Effector memory CD4-positive, alpha-beta T cell (primary cell): ENCODE measurements around the gene MPRIP.
"Not testable (repeated sequence)": the region's sequence is repeated elsewhere in the genome, so short reads cannot be mapped to it uniquely, and the experiment has no call there.

Experiments used
- DNase-seq, 3 donors: peaks; one replicate each; pipeline ENCODE4 v3.0.0-alpha.2; 2020
- H3K27ac ChIP-seq: 2 replicates; pipeline ENCODE4 v1.7.0; 2013; ENCODE audit warnings: mild to moderate bottlenecking, low read length, moderate library complexity; ENCODE audit not compliant: insufficient read depth, poor library complexity, severe bottlenecking
- H3K27me3 ChIP-seq: replicated peaks from 2 replicates; pipeline ENCODE4 v1.7.0; 2013; ENCODE audit warnings: mild to moderate bottlenecking, low read length; ENCODE audit not compliant: insufficient read depth, control insufficient read depth, poor library complexity, severe bottlenecking
- H3K36me3 ChIP-seq: 2 replicates; pipeline ENCODE4 v1.7.0; 2013; ENCODE audit warnings: mild to moderate bottlenecking, low read length, moderate library complexity; ENCODE audit not compliant: control insufficient read depth, insufficient read depth
- H3K4me1 ChIP-seq: 2 replicates; pipeline ENCODE4 v1.7.0; 2013; ENCODE audit warnings: low read length, mild to moderate bottlenecking; ENCODE audit not compliant: control insufficient read depth, insufficient read depth, poor library complexity, severe bottlenecking
- H3K4me3 ChIP-seq: 2 replicates; pipeline ENCODE4 v1.7.0; 2013; ENCODE audit warnings: low read length, low read depth, mild to moderate bottlenecking; ENCODE audit not compliant: insufficient read depth, poor library complexity, severe bottlenecking
- H3K9me3 ChIP-seq: 2 replicates; pipeline ENCODE4 v1.7.0; 2013; ENCODE audit warnings: mild to moderate bottlenecking, low read length, moderate library complexity; ENCODE audit not compliant: control insufficient read depth

The MPRIP gene

DNA sequence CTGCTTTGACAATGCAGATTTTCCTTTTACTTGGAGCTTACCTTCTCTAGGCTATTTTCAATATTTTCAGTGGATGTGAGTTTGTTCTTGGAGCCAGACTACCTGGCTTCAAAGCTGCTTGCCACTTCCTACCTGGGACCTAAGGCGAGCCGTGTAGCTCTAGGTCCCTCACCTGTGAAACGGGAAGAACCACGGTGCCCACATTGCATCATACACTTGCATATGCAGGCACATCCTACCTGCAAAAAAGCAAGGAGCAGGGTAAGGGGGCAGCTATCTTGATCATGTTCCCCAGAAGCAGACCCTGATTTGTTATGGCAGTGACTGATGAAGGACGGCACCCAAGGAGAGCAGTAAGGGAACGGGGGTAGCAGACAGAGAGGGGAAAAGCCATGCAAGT lies 27.0 kb upstream of the MPRIP start:
- DNase-seq, result no peak
- Histone ChIP-seq H3K9me3 (no peaks in the 10 kb centered on the region), H3K4me1 (peaks cover 23% of the 10 kb centered on the region), H3K36me3 (no peaks in the 10 kb centered on the region), H3K27ac (no peak overlapping the region), H3K4me3 (no peak overlapping the region), H3K27me3 (no peaks in the 10 kb centered on the region)

GRCh38 chr17:17016199-17017197 lies 25.8 kb upstream of the MPRIP start:
- not testable (repeated sequence) for DNase-seq, H3K36me3 ChIP-seq, H3K4me3 ChIP-seq, H3K27ac ChIP-seq, H3K9me3 ChIP-seq, H3K27me3 ChIP-seq
- peaks cover 23% of the 10 kb centered on the region for H3K4me1 ChIP-seq

- H3K4me1 ChIP-seq, result peaks cover 23% of the 10 kb centered on the region
- DNase-seq, result no peak
- no peaks in the 10 kb centered on the region for H3K9me3 ChIP-seq
- no peaks in the 10 kb centered on the region for H3K27me3 ChIP-seq
- H3K4me3 ChIP-seq, result no peak overlapping the region
- H3K27ac ChIP-seq, result no peak overlapping the region
- H3K36me3 ChIP-seq, result no peaks in the 10 kb centered on the region
These were observed 24.8 kb upstream of the MPRIP start for GRCh38 chr17:17017343-17018014.

DNA sequence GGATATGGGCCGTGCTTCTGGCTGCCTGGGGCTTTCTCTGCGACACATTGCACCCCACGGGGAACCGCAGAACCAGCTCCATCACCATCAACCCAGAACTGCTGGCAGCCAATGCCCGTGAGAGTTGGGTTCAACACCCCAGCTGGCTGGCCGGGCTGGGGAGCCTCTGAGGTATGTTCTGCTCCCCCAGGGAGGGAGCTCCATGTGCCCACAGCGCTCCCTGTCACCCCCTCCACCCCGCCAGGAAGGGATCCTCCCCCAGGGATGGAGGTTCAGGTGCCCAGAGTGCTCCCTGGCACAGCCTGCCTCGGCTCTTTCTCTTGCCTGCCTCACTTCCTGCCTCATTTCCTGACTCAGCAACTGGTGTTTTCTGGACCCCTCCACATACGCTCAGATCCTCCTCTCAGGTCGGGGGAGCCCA lies 24.2 kb upstream of the MPRIP start:
- Histone ChIP-seq H3K4me1 (peaks cover 23% of the 10 kb centered on the region), H3K27ac (no peak overlapping the region), H3K36me3 (no peaks in the 10 kb centered on the region), H3K9me3 (no peaks in the 10 kb centered on the region), H3K27me3 (no peaks in the 10 kb centered on the region), H3K4me3 (no peak overlapping the region)
- no peak for DNase-seq

DNA sequence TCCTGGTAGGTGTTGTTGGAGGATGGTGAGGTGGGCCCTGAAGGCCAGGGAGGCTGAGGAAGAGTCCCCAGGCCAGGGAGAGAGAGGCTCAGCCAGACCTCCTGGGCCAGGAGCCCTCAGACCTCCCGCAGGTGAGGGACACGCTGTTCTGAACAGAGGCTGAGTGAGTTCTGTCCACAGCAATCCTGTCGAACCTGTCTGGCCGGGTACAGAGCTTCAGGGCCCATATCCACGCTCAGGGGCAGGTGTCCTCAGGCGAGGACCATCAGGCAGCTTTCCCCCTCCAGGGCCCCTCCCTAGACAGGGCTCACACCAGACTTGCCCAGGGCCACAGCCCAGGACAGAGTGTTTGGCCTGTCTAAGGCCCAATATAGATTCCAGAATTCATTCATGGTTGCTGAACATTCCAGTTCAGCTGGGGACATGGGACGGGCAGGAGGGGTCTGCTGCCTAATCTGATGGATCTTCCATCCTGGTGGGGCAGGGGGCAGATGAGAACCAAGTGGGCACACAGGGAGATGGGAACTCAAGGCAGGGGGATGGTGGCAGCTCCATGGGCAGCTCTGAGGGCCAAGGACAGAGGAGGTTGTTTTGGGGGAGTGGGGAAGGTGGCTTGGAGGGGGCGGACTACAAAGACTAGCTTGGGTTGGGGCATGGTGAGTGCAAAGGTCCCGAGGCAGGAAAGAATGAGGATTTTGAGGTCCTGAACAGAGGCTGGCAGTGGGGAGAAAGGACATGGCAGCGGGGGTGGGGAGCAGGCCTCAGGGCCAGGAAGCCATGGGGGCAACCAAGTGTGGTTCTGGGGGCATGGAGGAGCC lies 23.4 kb upstream of the MPRIP start:
- no peaks in the 10 kb centered on the region for H3K9me3 ChIP-seq
- H3K27me3 ChIP-seq, result no peaks in the 10 kb centered on the region
- no peak overlapping the region for H3K4me3 ChIP-seq
- no peak overlapping the region for H3K27ac ChIP-seq
- DNase-seq, result no peak
- H3K36me3 ChIP-seq, result no peaks in the 10 kb centered on the region
- H3K4me1 ChIP-seq, result peaks cover 23% of the 10 kb centered on the region

DNA sequence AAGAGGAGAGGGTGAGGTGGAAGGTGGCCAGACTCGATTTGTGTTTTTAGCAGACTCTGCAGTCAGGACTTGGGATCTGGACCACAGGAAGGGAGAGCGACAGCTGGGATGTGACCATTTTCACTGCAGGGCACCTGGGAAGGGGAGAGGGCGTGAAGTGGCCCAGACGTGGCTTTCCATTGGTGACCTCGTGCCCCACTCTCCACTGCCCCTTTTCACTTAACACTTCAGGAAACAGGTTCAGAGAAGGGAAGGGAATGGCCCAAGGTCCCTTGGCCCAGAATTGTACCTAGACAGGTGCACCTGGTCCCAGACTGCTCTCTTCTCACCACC lies 22.9 kb upstream of the MPRIP start:
- no peaks in the 10 kb centered on the region for H3K27me3 ChIP-seq
- H3K4me3 ChIP-seq, result no peak overlapping the region
- H3K27ac ChIP-seq, result no peak overlapping the region
- H3K4me1 ChIP-seq, result peaks cover 23% of the 10 kb centered on the region
- H3K36me3 ChIP-seq, result no peaks in the 10 kb centered on the region
- H3K9me3 ChIP-seq, result no peaks in the 10 kb centered on the region
- DNase-seq, result no peak

DNA sequence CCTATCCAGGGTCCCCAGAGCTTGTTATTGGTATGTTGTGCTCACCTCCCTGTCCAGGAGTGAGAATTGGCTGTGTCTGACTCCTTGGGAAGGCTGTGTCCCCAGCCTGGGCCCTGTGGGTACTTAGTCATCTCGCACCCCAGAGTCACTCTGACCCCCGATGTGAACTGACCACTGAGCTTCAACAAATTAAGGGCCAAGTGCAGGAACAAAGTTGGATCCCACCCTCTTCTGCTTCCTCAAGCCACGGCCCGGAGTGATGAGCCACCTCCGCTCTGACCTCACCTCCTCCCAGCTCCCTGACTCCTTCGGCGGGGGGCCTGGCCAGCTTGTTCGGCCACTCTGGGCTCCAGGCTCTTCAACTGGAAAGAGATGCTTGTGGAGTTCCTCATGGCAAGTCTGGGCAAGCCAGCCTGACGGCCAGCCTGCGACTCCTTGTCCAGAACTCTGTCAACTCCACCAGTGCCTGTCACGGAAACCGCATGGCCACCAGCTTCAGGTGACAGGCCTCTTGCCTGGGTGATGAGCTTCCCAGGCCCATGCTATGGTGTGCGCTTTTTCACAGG lies 22.3 kb upstream of the MPRIP start:
- no peak overlapping the region for H3K27ac ChIP-seq
- H3K36me3 ChIP-seq, result no peaks in the 10 kb centered on the region
- DNase-seq, result no peak
- no peak overlapping the region for H3K4me3 ChIP-seq
- H3K4me1 ChIP-seq, result peaks cover 23% of the 10 kb centered on the region
- H3K27me3 ChIP-seq, result no peaks in the 10 kb centered on the region
- no peaks in the 10 kb centered on the region for H3K9me3 ChIP-seq

DNA sequence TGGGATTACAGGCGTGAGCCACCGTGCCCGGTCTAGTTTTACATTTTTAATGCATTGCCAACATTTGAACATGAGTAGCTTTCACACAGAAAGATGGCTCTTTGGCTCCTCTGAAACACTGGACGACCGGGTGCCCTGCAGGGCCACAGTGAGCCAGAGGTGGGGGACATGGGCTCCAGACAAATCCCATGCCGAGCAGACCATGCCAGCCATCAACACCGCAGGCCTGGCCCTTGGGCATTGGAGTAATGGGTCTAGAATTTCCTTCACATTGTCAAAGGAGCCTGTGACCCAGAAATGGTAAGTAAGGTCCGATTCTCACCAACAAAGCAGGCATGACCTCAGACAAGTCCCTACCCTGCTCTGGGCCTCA lies 21.4 kb upstream of the MPRIP start:
- H3K4me3 ChIP-seq, result no peak overlapping the region
- DNase-seq, result no peak
- H3K9me3 ChIP-seq, result no peaks in the 10 kb centered on the region
- H3K4me1 ChIP-seq, result peaks cover 17% of the 10 kb centered on the region
- no peaks in the 10 kb centered on the region for H3K27me3 ChIP-seq
- H3K27ac ChIP-seq, result no peak overlapping the region
- H3K36me3 ChIP-seq, result no peaks in the 10 kb centered on the region

DNA sequence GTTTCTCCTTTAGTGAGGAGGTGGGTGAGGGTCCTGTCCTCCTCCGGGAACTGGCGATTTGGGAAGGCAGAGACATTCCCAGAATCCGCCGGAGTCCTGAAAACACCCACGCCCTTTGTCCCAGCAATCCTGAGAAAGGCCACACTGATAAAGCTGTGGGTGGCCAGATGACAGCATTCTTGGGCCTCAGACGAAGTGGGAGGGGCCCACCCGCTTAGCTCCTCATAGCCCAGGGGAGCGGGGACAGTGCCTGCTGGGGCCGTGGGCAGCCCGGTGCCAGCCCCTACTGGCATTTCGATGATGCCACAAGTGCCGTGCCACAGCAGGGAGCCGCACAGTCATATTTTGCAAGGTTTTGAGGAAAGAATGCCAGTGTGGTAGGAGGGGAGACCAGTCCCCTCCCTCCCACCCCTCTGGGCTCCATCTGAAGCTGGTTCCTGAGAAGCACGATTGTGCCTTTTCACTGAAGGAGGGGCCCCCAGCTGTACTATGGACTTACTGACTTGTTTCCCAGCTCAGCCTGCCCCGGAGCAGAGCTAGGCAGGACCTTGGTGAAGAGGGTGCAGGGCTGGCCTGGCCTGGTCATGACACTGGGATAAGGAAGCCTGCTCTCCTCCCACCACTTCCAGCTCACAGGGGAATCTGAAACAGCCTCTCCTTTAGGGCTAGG lies 20.9 kb upstream of the MPRIP start:
- H3K27ac ChIP-seq, result no peak overlapping the region

More for the DNA sequence above, 20.9 kb upstream of the MPRIP start:
- no peak for DNase-seq
- H3K36me3 ChIP-seq, result no peaks in the 10 kb centered on the region
- H3K27me3 ChIP-seq, result no peaks in the 10 kb centered on the region
- H3K9me3 ChIP-seq, result no peaks in the 10 kb centered on the region
- H3K4me3 ChIP-seq, result no peak overlapping the region
- peaks cover 15% of the 10 kb centered on the region for H3K4me1 ChIP-seq
